Putamen (tissue), 1 donor: ENCODE data around the gene PRDM11.

Experiments used
- DNase-seq: peaks from one replicate; pipeline ENCODE4 v3.0.0-alpha.2; 2016; ENCODE audit warnings: low spot score

Gene PRDM11

GRCh38 chr11:45178223-45178622 is 31.8 kb downstream of the PRDM11 start:
- DNase-seq, result no peak

GRCh38 chr11:45178890-45179671 is 32.6 kb downstream of the PRDM11 start:
- no peak for DNase-seq

DNA sequence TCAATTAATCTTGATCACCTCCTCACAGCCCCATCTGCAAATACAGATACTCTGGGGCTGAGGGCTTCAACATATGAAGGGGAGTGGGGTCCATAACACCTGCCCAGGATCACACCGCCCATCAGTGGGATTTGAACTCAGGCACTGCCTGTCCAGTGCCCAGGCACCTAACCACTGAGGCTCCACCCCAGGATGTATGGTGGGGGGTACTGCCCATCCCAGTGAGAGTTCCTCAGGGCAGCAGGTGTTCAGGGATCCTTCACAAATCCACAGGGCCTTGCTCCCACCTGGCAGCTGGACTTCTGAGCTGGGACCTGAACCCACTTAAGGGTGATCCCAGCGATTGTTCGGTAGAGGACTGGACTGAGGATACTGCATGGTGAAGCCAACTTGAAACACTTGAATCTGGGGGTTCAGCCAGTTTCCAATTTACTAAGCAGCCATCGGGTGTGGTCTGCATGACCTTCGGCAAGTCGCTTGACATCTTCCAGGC is 33.3 kb downstream of the PRDM11 start:
- DNase-seq, result no peak

DNA sequence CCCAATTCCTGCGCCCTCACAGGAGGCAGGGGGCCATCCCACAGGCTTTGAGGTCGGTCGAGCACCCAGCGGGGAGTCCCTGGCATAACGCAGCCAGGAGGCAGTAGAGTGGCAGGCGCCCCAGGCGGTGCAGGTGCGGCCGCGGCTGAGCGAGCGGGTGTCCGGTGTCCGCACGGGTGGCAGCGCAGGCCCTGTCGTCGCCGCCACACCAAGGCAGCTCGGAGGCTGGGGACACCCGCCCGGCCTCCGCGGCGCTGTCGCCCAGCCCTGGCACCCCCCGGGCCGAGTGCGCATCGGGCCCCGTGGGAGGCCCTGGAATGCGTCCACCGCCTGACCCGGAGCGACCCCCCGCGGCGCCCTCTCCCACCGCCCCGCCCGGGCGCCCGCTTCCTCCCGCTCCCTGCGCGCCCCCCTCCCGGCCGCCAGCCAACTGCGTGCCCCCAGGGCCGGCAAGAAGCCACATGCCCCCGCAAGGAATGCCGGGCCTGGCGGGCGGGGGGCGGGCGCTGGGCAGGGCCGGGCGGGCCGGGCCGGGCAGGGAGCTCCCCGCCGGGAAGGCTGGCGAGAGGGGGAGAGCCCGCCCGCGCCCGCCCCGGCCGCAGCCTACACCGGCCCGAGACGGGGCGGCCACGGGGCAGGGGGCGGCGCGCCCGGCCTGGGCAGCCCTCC is 33.9 kb downstream of the PRDM11 start:
- no peak for DNase-seq

DNA sequence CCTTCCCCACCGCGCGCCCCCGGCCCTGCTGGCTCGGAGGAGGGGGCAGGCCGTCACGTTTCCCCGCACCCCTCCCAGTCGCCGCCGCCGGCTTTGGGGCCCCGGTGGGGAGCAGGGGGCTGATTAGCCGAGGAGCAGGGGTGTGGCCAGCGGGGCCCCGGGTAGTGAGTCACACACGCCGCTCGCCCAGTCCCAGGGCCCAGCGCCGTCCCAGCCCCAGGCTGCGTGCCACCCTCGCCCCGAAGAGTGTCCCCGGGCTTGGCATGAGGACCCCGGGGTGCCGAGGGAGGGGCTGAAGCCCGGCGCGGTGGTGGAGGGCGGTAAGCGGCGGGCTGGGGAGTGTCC is 34.4 kb downstream of the PRDM11 start:
- DNase-seq, result no peak

GRCh38 chr11:45181193-45181888 is 34.9 kb downstream of the PRDM11 start:
- no peak for DNase-seq

- no peak for DNase-seq
These were observed 35.6 kb downstream of the PRDM11 start for GRCh38 chr11:45181889-45182550.

- DNase-seq, result no peak
These were observed 36.5 kb downstream of the PRDM11 start for GRCh38 chr11:45182902-45183301.

DNA sequence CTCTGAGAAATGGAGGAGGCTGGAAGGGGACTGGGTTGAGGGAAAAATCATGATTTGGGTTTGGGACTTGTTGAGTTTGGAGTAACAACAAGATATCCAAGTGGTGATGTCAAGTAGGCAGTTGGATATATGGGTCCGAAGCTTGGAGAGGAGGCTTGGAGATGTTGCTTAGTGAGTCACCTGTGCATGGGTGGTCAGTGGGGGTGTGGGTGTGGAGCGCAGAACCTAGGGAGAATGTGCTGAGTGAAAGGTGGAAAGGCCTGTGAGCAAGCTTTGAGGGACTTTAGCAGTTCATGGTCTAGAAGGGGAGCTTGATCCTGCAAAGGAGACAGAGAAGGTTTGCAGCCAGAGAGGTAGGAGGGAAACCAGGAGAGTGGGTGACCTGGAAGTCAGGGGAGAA is 38.2 kb downstream of the PRDM11 start:
- DNase-seq, result no peak

DNA sequence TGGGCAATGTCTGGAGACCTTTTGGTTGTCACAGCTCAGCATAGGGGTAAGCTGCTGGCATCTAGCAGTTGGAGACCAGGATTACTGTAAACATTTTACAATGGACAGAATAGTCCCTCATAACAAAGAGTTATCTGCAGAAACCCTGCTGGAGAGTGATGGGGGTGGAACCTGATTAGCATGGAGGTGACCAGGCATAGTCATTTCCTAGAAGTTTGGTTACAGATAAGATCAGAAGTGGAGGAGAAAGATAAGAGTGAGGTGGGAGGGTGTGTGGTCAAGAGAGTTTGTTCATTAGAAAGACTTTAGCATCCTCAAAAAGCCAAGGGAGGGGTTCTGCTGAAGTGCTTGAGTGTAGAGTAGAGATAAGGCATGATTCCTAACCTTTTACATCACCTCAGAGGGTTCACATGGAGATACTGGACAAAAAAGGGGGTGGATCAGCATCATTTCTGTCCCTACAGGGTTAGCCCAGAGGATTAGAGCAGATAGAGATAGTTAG is 38.8 kb downstream of the PRDM11 start:
- no peak for DNase-seq

DNA sequence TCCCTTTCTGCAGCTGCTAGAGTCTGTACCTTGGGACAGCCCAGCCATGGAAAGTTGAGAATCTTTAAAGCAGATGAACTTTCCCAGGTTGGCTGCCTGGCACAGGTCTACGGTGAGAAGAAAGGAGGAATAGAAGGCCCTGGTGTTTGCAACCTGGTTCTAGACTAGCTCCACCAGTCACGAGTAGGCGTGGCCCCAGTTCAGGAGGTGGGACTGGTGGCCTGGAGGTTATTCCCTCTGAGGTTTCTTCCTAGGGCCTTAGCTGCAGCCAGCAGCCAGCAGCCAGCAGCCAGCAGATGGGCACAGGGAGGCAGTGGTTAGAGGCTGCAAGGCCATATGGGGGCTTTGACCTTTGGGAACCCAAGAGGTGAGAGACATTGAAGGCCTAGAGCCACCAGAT is 40.9 kb downstream of the PRDM11 start:
- no peak for DNase-seq

DNA sequence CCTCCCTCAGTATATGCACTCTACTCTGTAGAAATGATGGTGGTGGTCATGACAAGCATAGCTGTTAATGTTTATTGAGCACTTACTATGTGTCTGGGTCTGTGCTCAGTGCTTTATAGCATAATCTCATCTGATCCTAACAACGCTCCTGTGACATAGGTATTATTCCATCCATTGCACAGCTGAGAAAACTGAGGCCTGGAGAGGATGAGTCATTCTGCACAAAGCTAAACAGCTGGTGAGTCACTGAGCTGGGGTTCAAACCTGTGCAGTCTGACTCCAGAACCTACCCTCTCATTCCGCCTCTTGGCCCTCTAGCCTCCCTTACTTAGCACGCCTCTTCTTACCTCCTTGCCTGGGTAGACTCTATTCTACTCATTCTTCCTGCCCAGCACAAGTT is 41.7 kb downstream of the PRDM11 start:
- no peak for DNase-seq

DNA sequence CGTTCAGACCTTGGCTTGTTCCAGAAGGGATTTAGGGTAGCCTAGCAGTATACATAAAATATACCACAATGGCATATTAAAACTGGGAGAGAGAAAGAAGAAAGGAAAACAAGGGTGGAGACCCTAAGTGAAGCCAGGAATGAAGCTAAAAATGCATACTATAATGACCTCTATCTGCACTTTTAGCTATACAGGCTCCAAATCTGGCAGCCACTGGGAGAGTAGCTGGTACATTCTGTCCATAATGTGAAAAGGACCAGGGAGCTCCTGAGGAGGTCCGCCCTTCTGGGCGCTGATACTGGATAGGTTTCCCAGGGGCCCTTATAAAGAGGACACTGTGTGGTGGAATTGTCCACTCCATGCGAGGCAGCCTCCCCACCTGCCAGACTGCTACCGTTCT is 42.8 kb downstream of the PRDM11 start:
- no peak for DNase-seq

DNA sequence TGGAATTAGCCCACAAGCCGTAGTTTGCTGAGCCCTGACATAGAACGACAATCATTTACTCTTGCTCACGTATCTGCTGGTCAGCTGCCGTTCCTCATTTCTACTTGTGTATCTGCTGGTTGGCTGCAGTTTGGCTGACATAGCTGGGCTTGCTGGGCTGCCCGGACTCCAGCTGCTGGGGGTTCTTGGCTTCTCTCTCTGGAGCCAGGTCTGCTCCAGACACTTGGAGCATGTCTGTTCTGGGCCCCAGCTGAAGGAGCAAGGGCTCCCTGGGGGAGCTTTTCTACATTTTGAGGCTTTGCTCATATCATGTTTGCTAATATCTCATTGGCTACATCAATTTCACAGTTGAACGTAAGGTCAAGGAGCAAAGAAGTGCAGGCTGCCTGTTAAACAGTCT is 47.3 kb downstream of the PRDM11 start:
- no peak for DNase-seq

DNA sequence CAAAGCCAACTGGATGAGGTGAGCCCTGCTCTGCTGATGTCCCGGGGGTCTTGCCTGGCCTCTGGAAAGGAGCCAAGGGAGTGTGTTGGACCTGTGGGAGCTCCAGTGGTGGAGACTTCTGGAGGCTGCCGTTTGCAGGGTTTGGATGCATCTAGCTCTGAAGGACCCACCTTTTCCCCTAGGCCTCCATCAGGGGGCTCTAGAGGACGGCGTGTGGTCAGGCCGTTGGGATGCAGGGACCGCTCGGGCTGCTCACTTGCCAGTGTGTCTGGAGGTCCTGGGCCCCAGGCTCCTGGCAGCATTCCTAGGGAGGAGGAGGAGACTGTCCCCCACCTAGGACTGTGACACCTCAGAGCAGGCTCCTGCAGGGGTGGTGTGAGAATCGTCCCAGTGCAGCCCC is 58.3 kb downstream of the PRDM11 start:
- no peak for DNase-seq

GRCh38 chr11:45205978-45206377 is 59.5 kb downstream of the PRDM11 start:
- no peak for DNase-seq

DNA sequence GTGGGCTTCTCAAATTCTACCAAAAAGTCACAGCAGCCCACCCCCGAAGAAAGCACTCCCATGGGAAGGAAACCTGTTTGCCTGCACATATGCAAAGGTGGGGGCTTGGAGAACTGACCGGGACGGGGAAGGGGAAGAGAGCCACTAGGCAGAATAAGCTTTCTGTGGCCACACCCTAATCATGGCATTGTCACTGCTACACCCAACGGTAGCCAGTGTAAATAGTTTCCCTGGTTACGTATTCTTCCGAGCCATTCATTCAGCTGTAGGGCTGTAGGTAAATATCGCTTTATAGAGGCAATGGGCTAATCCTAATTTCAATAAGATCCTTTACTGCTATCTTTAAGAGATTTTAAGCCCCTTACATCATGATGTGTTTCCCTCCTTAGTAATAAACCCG is 61.7 kb downstream of the PRDM11 start:
- no peak for DNase-seq

GRCh38 chr11:45209000-45209879 is 62.8 kb downstream of the PRDM11 start:
- no peak for DNase-seq

DNA sequence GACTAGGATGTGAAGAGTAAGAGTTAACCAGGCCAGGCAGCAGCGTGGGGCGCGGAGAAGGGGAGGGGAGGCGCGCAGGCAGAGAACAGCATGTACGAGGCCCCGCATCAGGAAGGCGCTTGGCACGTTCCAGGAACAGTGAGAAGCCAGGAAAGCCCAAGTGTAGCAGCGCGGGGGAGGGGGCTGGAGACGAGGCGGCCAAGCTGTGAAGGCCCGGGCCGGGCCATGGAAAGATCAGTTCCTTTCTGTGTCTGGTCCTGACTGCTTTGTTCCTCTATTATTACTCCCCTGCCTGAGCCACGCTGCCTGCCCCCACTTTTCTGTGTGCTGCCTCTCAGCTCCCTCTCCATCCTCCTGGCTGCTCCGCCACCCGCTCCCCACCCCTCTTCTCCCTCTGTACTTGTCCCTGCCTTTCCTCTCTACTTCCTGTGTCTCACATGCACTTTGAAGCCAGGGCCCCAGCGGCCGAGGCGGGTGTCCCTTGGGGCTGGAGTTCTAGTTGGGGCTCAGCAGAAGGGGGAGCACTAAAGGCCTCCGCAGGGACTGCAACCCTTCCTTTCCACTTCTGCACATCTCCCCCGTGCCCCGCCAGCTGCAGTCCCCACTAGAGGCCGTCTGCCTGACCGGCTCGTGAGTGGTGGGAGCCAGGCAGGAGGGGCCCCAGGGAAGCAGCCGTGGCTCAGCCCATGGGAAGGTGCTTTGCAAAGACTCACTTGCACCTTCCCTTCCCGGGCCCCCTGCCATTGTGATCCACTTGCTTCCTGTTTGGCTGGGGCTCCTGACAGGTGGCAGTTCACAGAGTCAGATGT is 63.7 kb downstream of the PRDM11 start:
- DNase-seq, result peak; percentile 44

DNA sequence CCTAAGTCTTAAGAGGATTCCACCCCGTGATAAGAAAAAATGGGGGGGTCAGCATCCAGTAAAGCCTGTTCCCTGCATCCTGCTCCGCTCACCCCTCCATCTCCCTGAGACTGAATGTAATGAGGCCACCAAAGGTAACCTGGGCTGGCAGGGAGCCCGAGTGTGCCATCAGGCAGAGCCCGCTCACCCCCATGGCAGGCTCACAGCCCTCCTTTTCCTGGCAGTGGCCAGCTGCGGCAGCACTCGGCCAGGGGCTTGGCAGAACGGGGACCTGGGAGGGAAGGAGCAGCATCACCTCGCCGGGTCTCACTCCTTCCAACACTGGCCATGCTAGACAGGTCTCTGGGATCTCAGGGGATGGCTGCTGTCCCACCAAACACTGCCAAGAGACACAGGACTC is 64.4 kb downstream of the PRDM11 start:
- no peak for DNase-seq

DNA sequence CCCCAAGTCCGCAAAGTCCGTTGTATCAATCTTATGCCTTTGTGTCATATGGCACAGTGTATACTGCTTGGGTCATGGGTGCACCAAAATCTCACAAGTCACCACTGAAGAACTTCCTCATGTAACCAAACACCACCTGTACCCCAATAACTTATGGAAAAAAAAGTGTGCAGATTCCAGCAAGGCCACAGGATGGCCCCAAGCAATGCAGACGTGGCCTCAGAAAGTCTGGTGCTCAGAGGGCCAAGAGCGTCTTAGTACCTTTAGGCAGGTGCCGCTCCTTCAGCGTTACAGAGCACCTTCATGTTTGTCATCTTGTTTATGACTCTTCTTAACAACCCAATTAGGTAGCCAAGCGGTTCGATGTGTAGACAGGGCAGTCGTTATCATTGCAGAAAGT is 65.3 kb downstream of the PRDM11 start:
- no peak for DNase-seq
